Smooth muscle cell (in vitro differentiated cells): ENCODE measurements around the gene PRKRA. TPM values are rescaled to one million over a fixed set of nuclear protein-coding genes. Genes with fewer than 3 reads are reported as not detected.
A peak's percentile ranks its signal among the peaks of the same experiment; 100 is the strongest.

Experiments used
- DNase-seq: peaks from one replicate; lab custom pipeline; 2025; ENCODE audit not compliant: unreplicated experiment; lab: John Stamatoyannopoulos, UW
- H2AFZ ChIP-seq: fragments of 200-600 bp; sonication (generic); 2 replicates; pipeline ENCODE4 v1.6.0; 2016; ENCODE audit warnings: antibody characterized with exemption, low read depth, mild to moderate bottlenecking
- H3F3A ChIP-seq: fragments of 200-600 bp; sonication (generic); 2 replicates; pipeline ENCODE4 v1.6.0; 2017; ENCODE audit warnings: antibody characterized with exemption, low read depth
- H3K27ac ChIP-seq: fragments of 200-600 bp; sonication (generic); 2 replicates; pipeline ENCODE4 v1.5.1; 2016; ENCODE audit warnings: low read depth, mild to moderate bottlenecking
- H3K27me3 ChIP-seq: fragments of 200-600 bp; sonication (generic); 2 replicates; pipeline ENCODE4 v1.6.1; 2016; ENCODE audit warnings: low read depth, mild to moderate bottlenecking
- H3K36me3 ChIP-seq: fragments of 200-600 bp; sonication (generic); 2 replicates; pipeline ENCODE4 v1.5.1; 2016; ENCODE audit warnings: low read depth
- H3K4me1 ChIP-seq: fragments of 200-600 bp; sonication (generic); 2 replicates; pipeline ENCODE4 v1.5.1; 2016; ENCODE audit warnings: low read depth
- H3K4me2 ChIP-seq: fragments of 200-600 bp; sonication (generic); 2 replicates; pipeline ENCODE4 v1.6.0; 2016; ENCODE audit warnings: mild to moderate bottlenecking
- H3K4me3 ChIP-seq: fragments of 200-600 bp; sonication (generic); 2 replicates; pipeline ENCODE4 v1.5.1; 2016; ENCODE audit warnings: mild to moderate bottlenecking
- H3K79me2 ChIP-seq: fragments of 200-600 bp; sonication (generic); 2 replicates; pipeline ENCODE4 v1.6.0; 2016; ENCODE audit warnings: low read depth, mild to moderate bottlenecking
- H3K9ac ChIP-seq: fragments of 200-600 bp; sonication (generic); 2 replicates; pipeline ENCODE4 v1.6.0; 2016; ENCODE audit warnings: low read depth
- H3K9me3 ChIP-seq: fragments of 200-600 bp; sonication (generic); replicated peaks from 2 replicates; pipeline ENCODE4 v1.5.1; 2016; ENCODE audit warnings: low read depth
- H4K20me1 ChIP-seq: fragments of 200-600 bp; sonication (generic); 2 replicates; pipeline ENCODE4 v1.6.0; 2016; ENCODE audit warnings: low read depth
- CTCF ChIP-seq: fragments of 200-600 bp; sonication (generic); IDR thresholded peaks from 2 replicates; pipeline ENCODE4 v1.5.1; 2017; ENCODE audit warnings: borderline replicate concordance, mild to moderate bottlenecking, antibody characterized with exemption; ENCODE audit not compliant: insufficient read depth, poor library complexity, severe bottlenecking
- WGBS: methylation state at CpG from one replicate; pipeline ENCODE4 v1.1.7; 2016; ENCODE audit warnings: low lambda C conversion rate; 5-methylcytosine and 5-hydroxymethylcytosine counted together
- polyA plus RNA-seq: library from polyadenylated mRNA; unstranded; fragments of >200 nt; fragmentation: Nextera tagmentation; extraction: Ambion mirVana; gene quantifications from 2 replicates; pipeline ENCODE4 v1.2.1, GENCODE V29; 2016
- total RNA-seq: library from RNA; depleted of rRNA; stranded (reverse); fragments of >200 nt; gene quantifications from 2 replicates; pipeline ENCODE4 v1.2.3, GENCODE V29; 2014

Gene PRKRA
- total and polyA plus RNA-seq, 2 experiments from 2014 or later = 48.8 to 57.5 TPM

DNA sequence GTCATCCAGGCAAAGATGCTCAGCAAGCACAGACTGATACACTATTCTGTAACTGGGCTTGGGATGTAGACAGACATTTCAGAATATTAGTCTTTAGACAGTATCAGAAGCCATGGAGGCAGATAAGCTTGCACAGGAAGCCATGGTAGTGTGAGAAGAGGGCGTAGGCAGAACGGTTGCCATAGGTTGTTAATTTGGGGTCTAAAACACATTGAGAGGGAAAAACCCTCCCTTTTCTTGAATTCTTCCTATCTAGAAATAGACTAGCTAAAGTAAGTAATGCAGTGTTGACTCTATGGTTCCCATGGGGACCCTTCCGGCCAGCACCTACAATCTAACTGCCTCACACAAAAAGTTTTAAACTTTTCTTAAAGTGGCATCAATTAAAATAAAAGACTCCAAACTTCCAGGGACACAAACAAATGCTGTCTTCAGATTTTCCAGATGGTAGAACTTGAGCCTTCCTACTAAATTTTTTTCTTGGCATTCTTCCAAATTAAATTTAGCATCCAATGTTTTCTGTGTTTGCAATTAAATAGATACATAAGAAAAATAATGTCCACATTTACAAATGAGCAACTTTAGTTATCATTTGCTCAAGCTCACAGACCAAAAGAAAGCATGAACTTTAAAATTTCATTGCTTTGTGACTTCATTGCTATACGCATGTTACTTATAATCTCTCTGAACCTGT, 1.9 kb downstream of the PRKRA start:
- H3K27ac ChIP-seq = peak overlapping the region; percentile 96
- H3K27me3 ChIP-seq = no peaks in the 10 kb centered on the region
- H3K9me3 ChIP-seq = no peaks in the 10 kb centered on the region
- DNase-seq = no peak
- peaks cover 9% of the 10 kb centered on the region for H3F3A ChIP-seq
- peaks cover 21% of the 10 kb centered on the region for H3K36me3 ChIP-seq
- H2AFZ ChIP-seq = no peak overlapping the region
- H3K79me2 ChIP-seq = peaks cover 29% of the 10 kb centered on the region
- peak overlapping the region; percentile 92 for H3K4me3 ChIP-seq
- no peak for TF ChIP-seq CTCF
- no peak overlapping the region for H3K9ac ChIP-seq
- WGBS = 89% methylated on average over 4 of the region's 4 CpGs
- peaks cover 29% of the 10 kb centered on the region for H4K20me1 ChIP-seq
- peaks cover 10% of the 10 kb centered on the region for H3K4me1 ChIP-seq
- peak overlapping the region; percentile 98 for H3K4me2 ChIP-seq

- H3K9ac ChIP-seq = no peak overlapping the region
- DNase-seq = no peak
- H3K27me3 ChIP-seq = no peaks in the 10 kb centered on the region
- peaks cover 5% of the 10 kb centered on the region for H4K20me1 ChIP-seq
- H2AFZ ChIP-seq = no peak overlapping the region
- H3K4me3 ChIP-seq = no peak overlapping the region
- no peak overlapping the region for H3K4me2 ChIP-seq
- H3K79me2 ChIP-seq = no peaks in the 10 kb centered on the region
- no peak overlapping the region for H3K27ac ChIP-seq
- WGBS = 99% methylated on average over 2 of the region's 2 CpGs
- no peak for TF ChIP-seq CTCF
- H3K9me3 ChIP-seq = no peaks in the 10 kb centered on the region
- peaks cover 28% of the 10 kb centered on the region for H3F3A ChIP-seq
- peaks cover 9% of the 10 kb centered on the region for H3K4me1 ChIP-seq
- peaks cover 29% of the 10 kb centered on the region for H3K36me3 ChIP-seq
Observed at GRCh38 chr2:178441426-178441825, 9.5 kb downstream of the PRKRA start.

DNA sequence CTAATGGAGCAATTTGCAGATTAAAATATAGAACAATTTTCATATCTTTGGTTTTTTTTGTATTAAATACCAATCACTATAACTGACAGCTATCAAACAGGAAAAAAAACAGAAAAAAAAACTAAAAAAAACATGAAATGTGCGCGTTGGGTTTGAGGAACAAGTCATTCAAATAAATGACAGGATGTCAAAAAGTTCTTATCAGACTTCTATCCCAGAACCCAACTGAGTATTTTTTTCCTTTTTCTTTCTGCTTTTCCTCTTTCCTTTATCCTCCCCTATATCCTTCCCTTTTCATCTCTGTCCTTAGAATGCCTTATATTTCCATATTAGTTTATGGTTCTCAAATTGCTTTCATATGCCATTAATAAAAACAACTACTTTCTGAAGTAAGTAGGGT, 14.3 kb downstream of the PRKRA start:
- Histone ChIP-seq H3K4me2 (no peak overlapping the region), H3F3A (peaks cover 23% of the 10 kb centered on the region), H3K27me3 (no peaks in the 10 kb centered on the region), H3K4me3 (no peak overlapping the region), H2AFZ (no peak overlapping the region), H3K36me3 (peaks cover 11% of the 10 kb centered on the region), H3K9me3 (no peaks in the 10 kb centered on the region), H3K9ac (no peak overlapping the region), H3K79me2 (no peaks in the 10 kb centered on the region), H3K4me1 (peaks cover 9% of the 10 kb centered on the region), H3K27ac (no peak overlapping the region), H4K20me1 (peaks cover 5% of the 10 kb centered on the region)
- no peak for TF ChIP-seq CTCF
- 100% methylated on average over 2 of the region's 2 CpGs for WGBS
- no peak for DNase-seq

GRCh38 chr2:178429336-178429735, 21.6 kb downstream of the PRKRA start:
- peaks cover 11% of the 10 kb centered on the region for H3K36me3 ChIP-seq

More at GRCh38 chr2:178429336-178429735, 21.6 kb downstream of the PRKRA start:
- Histone ChIP-seq H3K4me2 (no peak overlapping the region), H3K4me1 (no peaks in the 10 kb centered on the region), H3K79me2 (peaks cover 7% of the 10 kb centered on the region), H3K27me3 (no peaks in the 10 kb centered on the region), H3K27ac (no peak overlapping the region), H3K9me3 (no peaks in the 10 kb centered on the region), H3K9ac (no peak overlapping the region), H2AFZ (no peak overlapping the region), H4K20me1 (no peaks in the 10 kb centered on the region), H3K4me3 (no peak overlapping the region), H3F3A (no peaks in the 10 kb centered on the region)
- no peak for TF ChIP-seq CTCF
- no peak for DNase-seq
